Measurements from ENCODE around the gene SLC25A33.

SLC25A33 gene

GRCh38 chr1:9529190-9529589, 10.1 kb upstream of the SLC25A33 start:
- no peak for TF ChIP-seq CTCF (IDR thresholded peaks at IDR 0.05)
- Histone ChIP-seq H3K4me3 (no peak overlapping the region), H3K27ac (no peak overlapping the region)
- DNase-seq (ENCODE audit: low spot score) = no peak

- H3K4me3 ChIP-seq = no peak overlapping the region
- no peak for DNase-seq (ENCODE audit: low spot score)
- TF ChIP-seq CTCF (IDR thresholded peaks at IDR 0.05) = no peak
- H3K27ac ChIP-seq = no peak overlapping the region
Observed at GRCh38 chr1:9530320-9530719, 8.9 kb upstream of the SLC25A33 start.

GRCh38 chr1:9534953-9535352, 4.3 kb upstream of the SLC25A33 start:
- DNase-seq (ENCODE audit: low spot score) = no peak
- no peak for TF ChIP-seq CTCF (IDR thresholded peaks at IDR 0.05)
- Histone ChIP-seq H3K27ac (no peak overlapping the region), H3K4me3 (no peak overlapping the region)

- no peak overlapping the region for H3K4me3 ChIP-seq
- H3K27ac ChIP-seq = no peak overlapping the region
- TF ChIP-seq CTCF (IDR thresholded peaks at IDR 0.05) = no peak
- no peak for DNase-seq (ENCODE audit: low spot score)
Observed at GRCh38 chr1:9536301-9536700, 3.0 kb upstream of the SLC25A33 start.

- Histone ChIP-seq H3K27ac (no peak overlapping the region), H3K4me3 (no peak overlapping the region)
- no peak for DNase-seq (ENCODE audit: low spot score)
- TF ChIP-seq CTCF (IDR thresholded peaks at IDR 0.05) = no peak
Observed at GRCh38 chr1:9537863-9538668, 1.2 kb upstream of the SLC25A33 start.

- no peak for TF ChIP-seq CTCF (IDR thresholded peaks at IDR 0.05)
- Histone ChIP-seq H3K27ac (peak overlapping the region; percentile 40 to 86), H3K4me3 (peak overlapping the region; percentile 94)
- no peak for DNase-seq (ENCODE audit: low spot score)
Observed at GRCh38 chr1:9538669-9539164, 548 bp upstream of the SLC25A33 start.
